ENCODE results near the gene RXRA.

Gene RXRA

DNA sequence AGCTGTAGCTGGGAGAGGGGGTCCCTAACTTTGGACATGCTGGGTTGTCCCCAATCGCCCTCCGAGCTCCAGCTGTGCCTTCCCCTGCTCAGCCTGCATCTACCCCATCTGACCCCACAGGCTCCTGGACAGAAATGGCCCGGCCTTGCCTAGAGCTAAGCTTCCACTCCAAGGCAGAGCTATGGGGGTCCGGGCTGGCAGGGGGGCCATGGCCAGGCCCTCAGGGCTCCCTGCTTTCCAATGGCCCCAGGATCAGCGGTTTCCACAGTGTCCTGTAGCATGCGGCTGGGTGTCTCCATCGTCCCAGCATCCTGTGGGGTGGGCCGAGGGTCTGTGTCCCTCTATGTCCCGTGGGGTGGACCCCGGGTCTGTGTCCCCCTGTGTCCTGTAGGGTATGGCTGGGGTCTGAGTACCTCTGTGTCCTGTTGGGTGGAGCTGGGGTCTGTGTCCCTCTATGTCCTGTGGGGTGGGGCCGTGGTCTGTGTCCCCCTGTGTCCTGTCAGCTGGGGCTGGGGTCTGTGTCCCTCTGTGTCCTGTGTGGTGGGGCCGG, 130.6 kb downstream of the RXRA start:
- DNase-seq, result no peak

DNA sequence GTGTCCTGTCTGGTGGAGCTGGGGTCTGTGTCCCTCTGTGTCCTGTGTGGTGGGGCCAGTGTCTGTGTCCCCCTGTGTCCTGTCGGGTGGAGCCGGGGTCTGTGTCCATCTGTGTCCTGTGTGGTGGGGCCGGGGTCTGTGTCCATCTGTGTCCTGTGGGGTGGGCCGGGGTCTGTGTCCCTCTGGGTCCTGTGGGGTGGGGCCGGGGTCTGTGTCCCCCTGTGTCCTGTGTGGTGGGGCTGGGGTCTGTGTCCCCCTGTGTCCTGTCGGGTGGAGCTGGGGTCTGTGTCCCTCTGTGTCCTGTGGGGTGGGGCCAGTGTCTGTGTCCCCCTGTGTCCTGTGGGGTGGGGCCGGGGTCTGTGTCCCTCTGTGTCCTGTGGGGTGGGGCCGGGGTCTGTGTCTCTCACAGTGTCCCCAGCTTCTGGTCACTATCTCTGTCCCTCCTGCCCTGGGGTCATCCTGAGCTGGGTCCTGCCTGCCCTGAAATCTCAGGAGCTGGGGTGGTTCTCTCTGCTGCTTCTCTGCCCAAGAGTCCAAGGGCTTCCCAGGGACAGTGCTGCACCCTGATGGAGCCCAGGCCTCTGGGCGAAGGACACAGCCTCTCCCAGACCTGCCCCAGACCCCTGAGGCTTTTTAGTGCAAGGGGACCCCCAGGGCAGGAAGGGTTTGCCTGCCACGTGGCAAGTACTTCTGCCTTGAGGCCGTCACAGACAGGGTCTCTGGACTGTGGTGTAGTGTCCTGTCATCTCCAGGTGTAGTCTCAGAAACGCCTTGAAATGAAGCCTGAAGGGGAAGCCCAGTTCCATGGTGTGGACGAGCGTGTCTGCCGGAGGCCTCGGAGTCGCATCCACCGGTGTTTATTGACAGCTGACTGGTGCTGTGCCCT, 131.3 kb downstream of the RXRA start:
- DNase-seq, result no peak

- DNase-seq, result no peak
Measured at GRCh38 chr9:134458207-134459108, 132.2 kb downstream of the RXRA start.

DNA sequence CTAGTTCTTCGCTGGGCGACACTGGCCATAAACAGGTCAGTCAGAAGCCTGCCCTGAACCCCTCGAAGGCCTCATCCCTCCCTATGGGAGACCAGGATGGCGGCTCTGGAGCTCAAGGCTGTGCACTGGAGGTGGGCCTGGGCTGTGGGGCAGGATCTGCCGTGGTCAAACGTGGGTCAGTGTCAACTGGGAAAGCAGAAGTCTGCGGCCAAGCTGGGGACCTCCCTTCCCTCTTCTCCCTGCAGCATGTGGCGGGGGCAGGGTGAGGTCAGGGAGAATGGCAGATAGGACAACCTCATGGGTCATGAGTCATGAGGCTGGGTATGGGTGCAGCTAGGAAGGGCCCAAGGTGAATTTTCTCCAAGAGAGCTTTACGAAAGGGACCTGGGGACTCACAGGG, 132.9 kb downstream of the RXRA start:
- no peak for DNase-seq

DNA sequence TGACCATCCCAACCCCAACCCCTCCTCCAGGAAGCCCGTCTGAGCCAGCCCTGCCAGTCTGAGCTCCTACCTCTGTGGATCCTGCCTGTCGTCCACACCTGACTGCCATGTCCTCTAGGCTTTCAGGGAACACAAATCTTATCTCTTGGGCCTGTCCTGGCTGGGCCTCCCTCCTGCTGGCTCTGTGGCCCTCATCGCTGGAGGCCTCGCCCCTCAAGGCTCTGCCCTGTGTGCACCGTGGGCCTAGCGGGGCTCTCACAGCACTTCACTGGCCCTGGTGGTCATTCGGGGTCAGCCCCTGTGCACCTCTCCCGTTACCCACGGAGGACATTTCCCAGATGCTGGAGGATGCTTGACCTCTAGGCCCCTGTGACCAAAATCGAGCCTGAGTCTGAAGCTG, 133.3 kb downstream of the RXRA start:
- no peak for DNase-seq

- no peak for DNase-seq
Measured at GRCh38 chr9:134460206-134460605, 134.0 kb downstream of the RXRA start.

DNA sequence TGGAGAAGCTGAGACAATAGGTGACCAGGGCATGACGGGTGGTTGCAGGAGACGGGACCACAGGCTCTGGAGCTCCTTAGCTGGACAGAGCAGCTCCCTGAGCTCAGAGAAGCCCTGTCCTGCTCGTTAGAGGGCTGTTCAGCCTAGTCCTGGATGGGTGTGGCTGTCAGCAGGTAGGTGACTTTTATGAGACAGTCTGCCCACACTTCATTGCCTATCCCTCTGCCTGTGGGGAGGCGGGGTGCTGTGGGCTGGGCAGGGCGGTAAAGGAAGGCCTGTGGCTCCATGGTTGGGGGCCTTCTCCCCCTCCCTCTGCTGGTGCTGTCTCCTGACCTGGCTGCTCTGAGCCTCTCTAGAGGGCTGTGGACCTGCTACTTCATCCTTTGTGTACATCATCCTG, 134.6 kb downstream of the RXRA start:
- DNase-seq, result no peak

GRCh38 chr9:134461426-134461982, 135.2 kb downstream of the RXRA start:
- DNase-seq, result no peak

GRCh38 chr9:134462318-134462717, 136.1 kb downstream of the RXRA start:
- DNase-seq, result no peak

- DNase-seq, result no peak
Measured at GRCh38 chr9:134463280-134463679, 137.0 kb downstream of the RXRA start.

DNA sequence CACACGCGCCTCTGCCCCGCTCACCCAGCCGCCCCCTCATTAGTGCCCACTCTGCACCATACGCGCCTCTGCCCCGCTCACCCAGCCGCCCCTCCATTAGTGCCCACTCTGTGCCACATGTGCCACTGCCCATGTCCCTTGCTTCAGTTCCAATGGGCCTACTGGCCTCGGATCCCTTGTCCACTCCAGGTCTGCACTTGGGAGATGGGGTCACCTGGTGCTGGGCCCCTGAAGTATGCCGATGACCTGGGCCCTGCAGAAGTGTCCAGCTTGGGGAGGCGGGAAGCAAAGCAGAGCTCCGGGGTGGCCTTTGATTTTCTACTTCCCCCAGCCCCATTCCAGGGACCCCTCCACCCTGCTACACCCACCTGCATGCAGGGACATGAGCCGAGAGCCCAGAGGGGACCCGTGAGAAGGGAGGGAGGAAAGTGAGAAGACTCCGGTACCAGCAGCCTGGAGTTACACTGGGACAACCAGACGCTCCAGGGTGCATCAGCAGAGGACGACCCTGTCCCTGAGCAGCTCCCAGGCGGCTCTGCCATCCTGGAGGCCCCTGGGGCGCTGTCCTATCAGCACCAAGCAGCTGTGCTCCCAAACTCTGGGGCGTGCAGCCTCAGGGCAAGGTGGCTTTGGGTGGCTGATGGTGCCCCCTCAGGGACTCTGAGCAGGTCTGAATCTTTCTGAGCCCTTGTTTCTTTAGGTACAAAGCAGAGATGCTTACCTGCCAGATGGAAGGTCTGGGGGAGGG, 140.8 kb downstream of the RXRA start:
- DNase-seq, result no peak

DNA sequence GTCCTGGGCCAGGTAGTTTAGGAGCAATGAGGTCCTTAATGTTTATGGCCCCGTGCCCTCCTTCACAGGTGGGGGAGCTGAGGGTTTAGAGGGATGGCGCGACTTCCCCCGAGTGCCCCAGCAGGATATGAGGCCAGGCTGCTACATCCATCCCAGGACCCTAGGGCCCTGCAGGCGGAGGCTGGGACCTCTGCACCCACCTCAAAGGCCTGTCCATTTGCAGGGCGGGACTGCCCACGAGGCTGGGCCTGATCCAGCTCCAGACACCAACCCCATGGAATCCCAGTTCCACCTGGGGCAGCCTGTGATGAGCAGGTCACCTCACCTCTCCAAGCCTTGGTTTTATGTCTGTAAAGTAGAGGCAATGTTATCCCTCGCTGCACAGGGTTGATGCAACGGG, 142.1 kb downstream of the RXRA start:
- no peak for DNase-seq

- DNase-seq, result no peak
Measured at GRCh38 chr9:134469041-134469875, 143.0 kb downstream of the RXRA start.

DNA sequence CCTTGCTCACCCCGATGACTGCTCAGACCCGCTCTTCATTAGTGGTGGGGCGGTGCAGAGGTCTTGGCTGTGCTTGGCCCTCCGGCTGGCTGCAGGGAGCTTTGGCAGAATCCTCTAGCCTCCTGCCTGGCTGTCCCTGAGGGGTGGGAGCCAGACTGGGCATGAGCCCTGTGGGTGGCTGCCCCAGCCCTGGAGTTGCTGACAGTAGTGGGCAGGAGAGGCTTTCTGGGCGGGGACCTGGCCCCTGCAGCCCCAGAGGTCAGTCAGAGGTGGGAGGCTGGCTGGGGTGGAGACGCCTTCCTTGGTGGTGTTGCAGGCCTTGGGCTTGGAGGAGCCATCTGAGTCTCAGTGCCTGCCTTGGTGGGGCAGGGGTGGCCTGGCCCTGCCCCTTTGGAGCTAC, 146.0 kb downstream of the RXRA start:
- no peak for DNase-seq

- DNase-seq, result no peak
Measured at GRCh38 chr9:134473141-134474054, 147.1 kb downstream of the RXRA start.

DNA sequence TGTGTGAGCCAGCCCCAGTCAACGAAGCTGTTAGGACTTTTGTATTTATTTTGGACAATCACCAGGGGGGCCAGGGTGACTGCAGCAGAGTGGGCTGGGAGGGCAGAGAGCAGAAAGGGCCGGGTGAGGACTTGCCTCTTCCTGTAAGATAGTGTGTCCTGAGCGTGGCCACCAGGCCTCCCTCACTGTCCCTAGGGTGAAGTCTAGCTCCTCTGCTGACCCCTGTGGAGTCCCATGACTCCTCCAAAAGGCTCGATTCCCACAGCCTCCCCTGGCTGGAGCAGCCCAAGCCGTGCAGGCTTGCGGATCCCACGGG, 147.8 kb downstream of the RXRA start:
- DNase-seq, result no peak

DNA sequence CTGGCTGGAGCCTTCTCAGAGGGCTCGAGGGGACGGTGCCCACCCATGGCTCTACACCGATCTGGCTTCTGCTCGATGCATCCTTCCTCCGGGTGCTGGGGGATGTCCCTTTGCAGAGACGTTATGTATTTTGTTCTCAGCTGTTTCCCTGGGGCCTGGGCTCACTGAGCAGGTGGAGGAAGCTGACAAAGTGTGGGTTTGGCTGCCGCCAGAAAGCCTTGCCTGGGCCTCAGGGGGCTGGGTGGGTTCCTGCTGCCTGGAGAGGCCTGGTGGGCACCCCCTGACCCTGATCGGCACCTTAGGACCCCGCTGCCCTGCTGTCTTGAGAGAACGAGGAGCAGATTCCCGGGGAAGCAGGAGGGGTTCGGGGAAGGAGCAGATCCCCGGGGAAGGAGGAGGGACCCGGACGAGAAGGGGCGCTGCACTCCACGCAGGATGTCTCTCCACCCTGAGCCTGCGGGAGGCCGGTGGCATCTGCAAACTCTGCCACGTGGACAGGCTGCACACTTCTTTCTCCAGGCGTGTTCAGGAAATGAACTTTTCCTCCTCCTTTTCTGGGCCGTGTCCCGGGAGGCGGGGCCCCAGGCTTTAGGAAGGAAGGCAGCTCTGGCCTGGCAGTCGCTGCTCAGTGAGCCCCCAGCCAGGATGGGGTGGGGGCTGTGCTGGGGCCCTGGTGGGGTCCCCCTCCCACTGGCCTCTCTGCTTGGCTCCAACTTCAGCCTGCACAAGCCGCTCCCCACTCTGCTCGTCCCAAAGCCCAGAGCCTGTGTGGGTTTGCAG, 148.9 kb downstream of the RXRA start:
- DNase-seq, result no peak

- no peak for DNase-seq
Measured at GRCh38 chr9:134476272-134476941, 150.2 kb downstream of the RXRA start.

- no peak for DNase-seq
Measured at GRCh38 chr9:134476942-134477335, 150.7 kb downstream of the RXRA start.
